H1 (cell line): ENCODE measurements around the gene SLC44A5. TPM values are rescaled to one million over a fixed set of nuclear protein-coding genes. Genes with fewer than 3 reads are reported as not detected.

ENCODE experiments used
- ASH2L ChIP-seq: fragments of 200-600, 300-600 bp; sonication (generic); IDR thresholded peaks from one replicate; pipeline ENCODE4 v1.7.1; 2017; ENCODE audit warnings: low read length
- CHD7 ChIP-seq: fragments of 300-600 bp; sonication (generic); IDR thresholded peaks from 2 replicates; pipeline ENCODE4 v1.7.1; 2012; ENCODE audit warnings: low read length, moderate library complexity, mild to moderate bottlenecking, inconsistent platforms; ENCODE audit not compliant: insufficient replicate concordance
- CTCF ChIP-seq, 3 experiments: IDR thresholded peaks; 1 replicate in 2 of 3; 2 replicates in 1 of 3; pipeline versions ENCODE4 v1.5.1 to v1.6.1; 2011; ENCODE audit warnings: low read length in 3 of 3, mild to moderate bottlenecking in 3 of 3, inconsistent platforms in 2 of 3, low read depth in 1 of 3, moderate library complexity in 1 of 3; ENCODE audit not compliant: insufficient read depth in 1 of 3; ENCODE audit errors: control extremely low read depth in 1 of 3
- JUN ChIP-seq: IDR thresholded peaks from 2 replicates; pipeline ENCODE4 v1.6.1; 2011; ENCODE audit warnings: low read depth, mild to moderate bottlenecking, improper control_type of control experiment, low read length
- NRF1 ChIP-seq: IDR thresholded peaks from 2 replicates; pipeline ENCODE4 v1.6.1; 2011; ENCODE audit warnings: mild to moderate bottlenecking, low read depth, low read length, improper control_type of control experiment
- RNF2 ChIP-seq: fragments of 200-900, 300-1000 bp; sonication (generic); IDR thresholded peaks from 2 replicates; pipeline ENCODE4 v1.7.1; 2016; ENCODE audit warnings: borderline replicate concordance, low read depth, mild to moderate bottlenecking, antibody characterized with exemption, low read length; ENCODE audit not compliant: poor library complexity, severe bottlenecking; ENCODE audit errors: missing control alignments
- SP2 ChIP-seq: IDR thresholded peaks from 2 replicates; pipeline ENCODE4 v1.6.1; 2012; ENCODE audit warnings: mild to moderate bottlenecking, low read length, inconsistent platforms
- polyA plus RNA-seq, 7 experiments: library from polyadenylated mRNA; depleted of rRNA in 3 of 7; stranded (reverse) in 5 of 7; unstranded in 2 of 7; fragments of >200 nt in 5 of 7; fragments of 200-250 nt in 2 of 7; gene quantifications; 1 replicate in 5 of 7; 2 replicates in 1 of 7; 4 replicates in 1 of 7; pipeline versions ENCODE4 v1.2.1 to v1.2.3, GENCODE V29; 2011 to 2013; ENCODE audit warnings: missing spikeins in 2 of 7, mixed read lengths in 2 of 7
- total RNA-seq: library from RNA; stranded (reverse); fragmentation: NEBNext Ultra II Directional; extraction: Animal tissue kit (Norgen Biotek cat#: 25700); gene quantifications from 2 replicates; pipeline ENCODE4 v1.2.1, GENCODE V29; 2021
- TF ChIP-seq, protein P1 (sequence below): IDR thresholded peaks from 2 replicates; pipeline ENCODE4 v1.6.1; 2011; ENCODE audit warnings: low read length, improper control_type of control experiment

The SLC44A5 gene
- total and polyA plus RNA-seq, 2 of the 8 experiments (the other 6 are each of a cell fraction or from before 2014, with no cell fraction given), result 1.8 to 3.3 TPM

GRCh38 chr1:75521658-75522057 is 89.3 kb downstream of the SLC44A5 start (continued):
- no peak for TF ChIP-seq CHD7
- TF ChIP-seq RNF2, result no peak
- no peak for TF ChIP-seq ASH2L
- TF ChIP-seq, protein P1, sequence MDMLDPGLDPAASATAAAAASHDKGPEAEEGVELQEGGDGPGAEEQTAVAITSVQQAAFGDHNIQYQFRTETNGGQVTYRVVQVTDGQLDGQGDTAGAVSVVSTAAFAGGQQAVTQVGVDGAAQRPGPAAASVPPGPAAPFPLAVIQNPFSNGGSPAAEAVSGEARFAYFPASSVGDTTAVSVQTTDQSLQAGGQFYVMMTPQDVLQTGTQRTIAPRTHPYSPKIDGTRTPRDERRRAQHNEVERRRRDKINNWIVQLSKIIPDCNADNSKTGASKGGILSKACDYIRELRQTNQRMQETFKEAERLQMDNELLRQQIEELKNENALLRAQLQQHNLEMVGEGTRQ, result no peak
- TF ChIP-seq JUN, result no peak
- TF ChIP-seq NRF1, result no peak
- TF ChIP-seq SP2, result no peak
- no peak for TF ChIP-seq CTCF (IDR thresholded peaks at IDR 0.05; ENCODE audit: control extremely low read depth in 1 of 3, insufficient read depth in 1 of 3, low read depth in 1 of 3, low read length in 3 of 3)
